Measurements from ENCODE around the gene POLR1C. TPM values are rescaled to one million over a fixed set of nuclear protein-coding genes. Genes with fewer than 3 reads are reported as not detected.
A peak's percentile ranks its signal among the peaks of the same experiment; 100 is the strongest.

POLR1C gene
- total and polyA plus RNA-seq, 5 donors, result 13.9 to 24.8 (median 14.2) TPM

DNA sequence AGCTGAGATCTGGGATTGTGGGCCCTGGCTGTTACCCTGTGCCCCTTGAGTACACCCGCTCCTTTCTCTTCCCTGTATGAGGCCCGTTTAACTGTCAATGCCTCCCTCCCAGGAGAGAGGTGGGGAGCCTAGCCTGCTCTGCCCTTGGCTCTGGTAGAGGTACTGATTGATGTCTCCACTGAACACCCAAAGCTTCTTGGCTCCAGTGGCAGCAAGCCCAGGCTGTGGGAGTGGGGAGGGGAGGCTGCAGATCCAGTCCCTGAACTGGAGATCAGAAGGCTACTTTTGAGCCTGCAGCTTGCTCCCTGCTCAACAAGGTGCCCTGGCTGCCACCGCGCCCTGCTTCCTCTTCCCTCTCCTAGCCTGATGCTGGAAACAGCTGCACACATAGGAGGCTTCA lies 14.2 kb upstream of the POLR1C start:
- intact Hi-C loops (cut with DNase I), result loop anchor here in 2 of 4 donors (5.0 to 10.0 kb wide), 4 partner anchors 45 to 238 kb away; partner anchors contain the start of gene DLK2 (in 1 of the 2)
- Histone ChIP-seq H3K4me3 (ENCODE audit: low read length) (no peak overlapping the region), H3K4me1 (ENCODE audit: control insufficient read depth, insufficient read depth, low read length) (peaks cover 11% of the 10 kb centered on the region), H3K27ac (ENCODE audit: low read length) (no peak overlapping the region), H3K9me3 (ENCODE audit: control insufficient read depth, low read length) (no peaks in the 10 kb centered on the region), H3K27me3 (ENCODE audit: control insufficient read depth, insufficient read depth) (no peaks in the 10 kb centered on the region)
- WGBS, result 78% methylated on average over 4 of the region's 4 CpGs
- DNase-seq, result peak in 1 of 3 donors; percentile 63
- no peak for ATAC-seq

DNA sequence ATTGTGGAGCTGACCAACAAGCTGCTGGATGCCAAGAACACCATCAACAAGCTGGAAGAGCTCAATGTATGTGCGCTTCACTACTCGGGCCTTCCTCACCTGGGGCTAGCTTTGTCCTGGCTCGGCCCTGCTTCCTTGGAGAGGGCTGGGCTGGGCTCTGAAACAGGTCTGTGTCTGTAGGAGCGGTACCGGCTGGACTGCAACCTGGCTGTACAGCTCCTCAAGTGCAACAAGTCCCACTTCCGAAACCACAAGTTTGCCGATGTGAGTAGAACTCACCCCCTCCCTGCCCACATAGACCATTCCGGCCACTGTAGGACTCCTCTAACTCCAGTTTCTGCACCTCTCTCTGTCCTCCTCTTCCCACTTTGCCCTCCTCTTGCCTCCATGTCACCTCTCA lies 13.4 kb upstream of the POLR1C start:
- 90% methylated on average over 8 of the region's 8 CpGs for WGBS
- no peaks in the 10 kb centered on the region for H3K9me3 ChIP-seq (ENCODE audit: control insufficient read depth, low read length)
- intact Hi-C loops (cut with DNase I), result loop anchor here in 2 of 4 donors (5.0 to 10.0 kb wide), 4 partner anchors 46 to 239 kb away; partner anchors contain the start of gene DLK2 (in 1 of the 2)

DNA sequence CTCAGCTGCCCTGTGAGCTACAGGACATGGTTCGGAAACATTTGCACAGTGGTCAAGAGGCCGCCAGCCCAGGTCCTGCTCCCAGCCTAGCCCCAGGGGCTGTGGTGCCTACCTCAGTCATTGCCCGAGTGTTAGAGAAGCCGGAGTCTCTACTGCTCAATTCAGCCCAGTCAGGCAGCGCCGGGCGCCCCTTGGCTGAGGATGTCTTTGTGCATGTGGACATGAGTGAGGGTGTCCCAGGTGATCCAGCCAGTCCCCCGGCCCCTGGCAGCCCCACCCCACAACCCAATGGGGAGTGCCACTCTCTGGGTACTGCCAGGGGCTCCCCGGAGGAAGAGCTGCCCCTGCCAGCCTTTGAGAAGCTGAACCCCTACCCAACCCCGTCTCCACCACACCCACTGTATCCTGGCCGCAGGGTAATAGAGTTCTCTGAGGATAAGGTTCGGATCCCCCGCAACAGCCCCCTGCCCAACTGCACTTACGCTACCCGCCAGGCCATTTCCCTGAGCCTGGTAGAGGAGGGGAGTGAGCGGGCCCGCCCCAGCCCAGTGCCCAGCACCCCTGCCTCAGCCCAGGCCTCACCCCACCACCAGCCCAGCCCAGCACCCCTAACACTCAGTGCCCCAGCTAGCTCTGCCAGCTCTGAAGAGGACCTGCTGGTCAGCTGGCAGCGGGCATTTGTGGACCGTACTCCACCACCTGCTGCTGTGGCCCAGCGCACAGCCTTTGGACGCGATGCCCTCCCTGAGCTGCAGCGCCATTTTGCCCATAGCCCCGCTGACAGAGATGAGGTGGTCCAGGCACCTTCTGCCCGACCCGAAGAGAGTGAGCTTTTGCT lies 11.9 kb upstream of the POLR1C start:
- H3K4me1 ChIP-seq (ENCODE audit: control insufficient read depth, insufficient read depth, low read length), result peaks cover 10% of the 10 kb centered on the region
- intact Hi-C loops (cut with DNase I), result loop anchor here (5.0 to 10.0 kb wide), 6 partner anchors 48 to 240 kb away; partner anchors contain the start of gene DLK2 (in 2 of the 4)

More for the DNA sequence above, 13.4 kb upstream of the POLR1C start:
- Histone ChIP-seq H3K27me3 (ENCODE audit: control insufficient read depth, insufficient read depth) (no peaks in the 10 kb centered on the region), H3K27ac (ENCODE audit: low read length) (no peak overlapping the region), H3K4me1 (ENCODE audit: control insufficient read depth, insufficient read depth, low read length) (peaks cover 11% of the 10 kb centered on the region), H3K4me3 (ENCODE audit: low read length) (no peak overlapping the region)
- DNase-seq, result no peak
- ATAC-seq, result no peak

DNA sequence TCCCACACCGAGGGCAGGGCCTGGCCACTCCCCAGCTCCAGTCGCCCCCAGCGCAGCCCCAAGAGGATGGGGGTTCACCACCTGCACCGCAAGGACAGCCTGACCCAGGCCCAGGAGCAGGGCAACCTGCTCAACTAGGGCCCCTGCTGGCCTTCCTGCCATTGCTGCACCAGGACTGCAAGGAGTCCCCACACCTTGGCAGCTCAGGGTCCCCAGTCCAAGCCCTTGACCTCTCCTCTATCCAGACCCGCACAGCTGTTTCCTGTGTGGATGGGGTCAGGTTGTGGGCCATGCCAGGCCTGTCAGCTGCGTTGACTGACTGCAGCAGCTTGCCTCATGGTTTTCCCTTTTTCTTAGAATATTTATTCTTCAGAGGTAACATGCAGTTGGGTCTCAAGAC lies 11.2 kb upstream of the POLR1C start:
- H3K27ac ChIP-seq (ENCODE audit: low read length), result no peak overlapping the region
- H3K4me1 ChIP-seq (ENCODE audit: control insufficient read depth, insufficient read depth, low read length), result peaks cover 9% of the 10 kb centered on the region
- no peak for DNase-seq
- no peak for ATAC-seq
- WGBS, result 71% methylated on average over 6 of the region's 6 CpGs
- H3K9me3 ChIP-seq (ENCODE audit: control insufficient read depth, low read length), result no peaks in the 10 kb centered on the region
- intact Hi-C loops (cut with DNase I), result loop anchor here (2.0 to 10.0 kb wide), 7 partner anchors 48 to 241 kb away; partner anchors contain the start of gene DLK2 (in 3 of the 4)
- no peaks in the 10 kb centered on the region for H3K27me3 ChIP-seq (ENCODE audit: control insufficient read depth, insufficient read depth)
- no peak overlapping the region for H3K4me3 ChIP-seq (ENCODE audit: low read length)

More for the DNA sequence above, 11.9 kb upstream of the POLR1C start:
- DNase-seq, result no peak
- Histone ChIP-seq H3K27ac (ENCODE audit: low read length) (no peak overlapping the region), H3K4me3 (ENCODE audit: low read length) (no peak overlapping the region), H3K9me3 (ENCODE audit: control insufficient read depth, low read length) (no peaks in the 10 kb centered on the region), H3K27me3 (ENCODE audit: control insufficient read depth, insufficient read depth) (no peaks in the 10 kb centered on the region)
- 93% methylated on average over 26 of the region's 26 CpGs for WGBS
- ATAC-seq, result no peak

DNA sequence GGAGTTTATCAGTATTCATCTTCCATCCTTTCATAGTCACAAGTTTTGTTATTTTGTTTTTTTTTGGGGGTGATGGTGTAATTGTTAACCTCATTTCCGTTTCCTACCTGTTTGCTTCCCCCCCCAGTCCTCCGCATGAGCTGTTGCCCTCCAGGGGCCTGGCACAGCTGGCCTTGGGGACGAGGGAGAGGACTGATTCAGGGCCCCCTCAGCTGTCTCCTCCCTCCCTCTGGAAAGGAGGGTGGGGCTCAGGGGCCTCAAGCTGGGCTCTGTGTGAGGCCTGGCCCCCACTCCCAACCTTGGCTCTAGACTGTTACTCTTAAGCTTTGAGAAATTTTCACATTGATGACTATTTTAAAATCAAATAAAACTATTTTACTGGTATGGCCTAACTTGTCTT lies 10.7 kb upstream of the POLR1C start:
- intact Hi-C loops (cut with DNase I), result loop anchor here (2.0 to 10.0 kb wide), 7 partner anchors 49 to 241 kb away; partner anchors contain the start of gene DLK2 (in 3 of the 4)
- H3K4me1 ChIP-seq (ENCODE audit: control insufficient read depth, insufficient read depth, low read length), result peaks cover 10% of the 10 kb centered on the region
- no peak overlapping the region for H3K27ac ChIP-seq (ENCODE audit: low read length)
- no peaks in the 10 kb centered on the region for H3K9me3 ChIP-seq (ENCODE audit: control insufficient read depth, low read length)
- WGBS, result 81% methylated on average over 3 of the region's 3 CpGs
- no peaks in the 10 kb centered on the region for H3K27me3 ChIP-seq (ENCODE audit: control insufficient read depth, insufficient read depth)
- H3K4me3 ChIP-seq (ENCODE audit: low read length), result no peak overlapping the region
- no peak for ATAC-seq
- no peak for DNase-seq

DNA sequence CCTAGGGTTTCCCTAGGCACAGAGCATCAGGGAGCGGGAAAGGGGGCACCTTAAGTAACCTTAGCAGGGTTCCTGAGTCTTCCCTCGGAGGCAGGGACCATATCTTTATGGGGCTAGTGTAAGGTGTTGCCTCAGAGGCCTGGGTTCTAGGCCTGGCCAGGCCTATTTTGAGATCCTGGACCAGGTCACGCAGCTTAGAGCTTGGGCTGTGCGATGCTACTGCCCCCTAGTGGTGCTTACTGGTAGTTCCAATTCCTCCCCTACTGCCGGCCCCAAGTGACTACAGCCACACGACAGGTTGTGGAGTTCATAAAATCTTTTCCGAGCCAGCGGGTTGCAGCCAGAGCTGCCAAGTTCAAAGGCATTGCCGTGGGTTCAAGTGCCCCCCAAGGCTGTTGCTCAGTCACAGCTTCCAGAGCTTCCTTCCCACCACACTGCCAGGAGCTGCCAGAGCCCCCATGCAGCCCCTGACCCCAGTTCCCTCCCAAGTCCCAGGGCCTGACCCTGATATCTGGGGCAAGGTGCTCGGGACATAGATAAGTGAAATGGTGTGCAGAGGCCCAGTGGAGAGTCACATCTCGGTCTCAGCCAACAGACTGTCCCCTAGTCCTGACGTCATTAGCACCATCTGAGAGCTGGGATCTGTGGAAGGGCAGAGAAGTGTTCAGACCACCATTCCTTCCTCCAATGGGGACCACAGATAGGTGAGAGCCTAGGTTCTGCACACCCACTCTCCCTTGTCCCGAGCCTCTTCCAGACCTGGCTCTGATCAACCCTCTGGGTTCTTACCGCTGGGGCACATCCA lies 10.0 kb upstream of the POLR1C start:
- no peak overlapping the region for H3K4me3 ChIP-seq (ENCODE audit: low read length)
- DNase-seq (peak; percentile 65 to 88 (median 86)), ATAC-seq (peak; percentile 37 to 46)
- no peaks in the 10 kb centered on the region for H3K27me3 ChIP-seq (ENCODE audit: control insufficient read depth, insufficient read depth)
- 21% methylated on average over 14 of the region's 14 CpGs for WGBS
- intact Hi-C loops (cut with DNase I), result loop anchor here (2.0 to 10.0 kb wide), 7 partner anchors 50 to 242 kb away; partner anchors contain the start of gene DLK2 (in 3 of the 4)
- H3K9me3 ChIP-seq (ENCODE audit: control insufficient read depth, low read length), result no peaks in the 10 kb centered on the region
- H3K4me1 ChIP-seq (ENCODE audit: control insufficient read depth, insufficient read depth, low read length), result peaks cover 11% of the 10 kb centered on the region
- no peak overlapping the region for H3K27ac ChIP-seq (ENCODE audit: low read length)

GRCh38 chr6:43508481-43509141 lies 8.3 kb upstream of the POLR1C start:
- WGBS, result 65% methylated on average over 8 of the region's 8 CpGs
- intact Hi-C loops (cut with DNase I), result loop anchor here (5.0 to 10.0 kb wide), 6 partner anchors 51 to 244 kb away; partner anchors contain the start of gene DLK2 (in 1 of the 4)
- ATAC-seq, result no peak

GRCh38 chr6:43509142-43509983 lies 7.5 kb upstream of the POLR1C start:
- WGBS, result 9% methylated on average over 69 of the region's 69 CpGs
- peak in 1 of 2 donors; percentile 0 for ATAC-seq
- Histone ChIP-seq H3K27me3 (ENCODE audit: control insufficient read depth, insufficient read depth) (no peaks in the 10 kb centered on the region), H3K4me3 (ENCODE audit: low read length) (peak overlapping the region; percentile 66), H3K27ac (ENCODE audit: low read length) (no peak overlapping the region), H3K9me3 (ENCODE audit: control insufficient read depth, low read length) (no peaks in the 10 kb centered on the region), H3K4me1 (ENCODE audit: control insufficient read depth, insufficient read depth, low read length) (peaks cover 18% of the 10 kb centered on the region)
- peak; percentile 39 to 72 (median 66) for DNase-seq
- intact Hi-C loops (cut with DNase I), result loop anchor here (5.0 to 10.0 kb wide), 6 partner anchors 52 to 245 kb away; partner anchors contain the start of gene DLK2 (in 1 of the 4)

More at GRCh38 chr6:43508481-43509141, 8.3 kb upstream of the POLR1C start:
- no peak for DNase-seq
- Histone ChIP-seq H3K4me3 (ENCODE audit: low read length) (no peak overlapping the region), H3K27me3 (ENCODE audit: control insufficient read depth, insufficient read depth) (no peaks in the 10 kb centered on the region), H3K4me1 (ENCODE audit: control insufficient read depth, insufficient read depth, low read length) (peaks cover 18% of the 10 kb centered on the region), H3K9me3 (ENCODE audit: control insufficient read depth, low read length) (no peaks in the 10 kb centered on the region), H3K27ac (ENCODE audit: low read length) (no peak overlapping the region)

- intact Hi-C loops (cut with DNase I), result loop anchor here (5.0 to 10.0 kb wide), 6 partner anchors 53 to 245 kb away; partner anchors contain the start of gene DLK2 (in 1 of the 4)
Observed at GRCh38 chr6:43509984-43510826, 6.7 kb upstream of the POLR1C start, which contains the start of gene LRRC73. Gene LRRC73 (minus strand): TSS chr6:43510346. CDS start chr6:43509785, 561 bp downstream.

More at GRCh38 chr6:43509984-43510826, 6.7 kb upstream of the POLR1C start, which contains the start of gene LRRC73:
- Histone ChIP-seq H3K27me3 (ENCODE audit: control insufficient read depth, insufficient read depth) (no peaks in the 10 kb centered on the region), H3K9me3 (ENCODE audit: control insufficient read depth, low read length) (no peaks in the 10 kb centered on the region), H3K4me1 (ENCODE audit: control insufficient read depth, insufficient read depth, low read length) (peaks cover 18% of the 10 kb centered on the region), H3K27ac (ENCODE audit: low read length) (peak within 1 kb of the TSS; percentile 8), H3K4me3 (ENCODE audit: low read length) (peak within 1 kb of the TSS; percentile 66)
- ATAC-seq, result peak; percentile 88 to 89
- DNase-seq, result peak; percentile 94 to 98 (median 98)
- WGBS, result 5% methylated on average over 96 of the region's 96 CpGs
